ENCODE results near the gene ATF7. TPM values are rescaled to one million over a fixed set of nuclear protein-coding genes. Genes with fewer than 3 reads are reported as not detected.

The ATF7 gene
- total RNA-seq, 2 donors from 2014 or later, result 37.9 to 46.7 TPM

DNA sequence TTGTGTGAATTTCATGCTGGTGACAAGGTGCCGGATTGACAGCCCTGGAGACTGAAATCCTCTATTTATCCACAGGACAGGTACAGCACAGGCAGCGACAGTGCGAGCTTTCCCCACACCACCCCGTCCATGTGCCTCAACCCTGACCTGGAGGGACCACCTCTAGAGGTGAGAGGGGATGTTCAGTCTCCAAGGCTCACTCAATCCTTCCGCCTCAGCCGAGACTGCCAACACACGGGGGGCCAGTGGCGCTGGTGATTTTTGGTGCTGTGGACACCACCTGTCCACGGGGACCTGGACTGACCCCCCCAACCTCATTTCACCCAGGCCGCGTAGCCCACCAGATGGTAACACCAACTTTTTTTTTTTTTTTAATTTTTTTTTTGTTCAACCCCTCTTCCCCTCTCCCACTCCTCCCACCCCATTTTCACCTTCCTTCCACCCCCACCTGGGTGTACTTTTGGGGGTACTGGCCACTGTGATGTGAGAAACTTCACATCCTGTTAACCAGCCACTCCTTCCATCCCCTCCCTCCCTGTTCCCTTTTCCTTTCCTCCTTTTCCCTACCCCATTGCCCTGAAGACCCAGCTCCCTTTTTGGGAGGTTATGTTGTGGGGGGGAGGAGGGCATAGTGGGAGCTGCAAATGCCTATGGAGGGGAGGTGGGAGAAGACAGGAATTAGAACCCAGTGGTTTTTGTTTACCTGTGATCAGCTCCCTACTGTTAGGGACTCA is 161.3 kb downstream of the ATF7 start:
- Histone ChIP-seq H3K27me3 (replicated peaks; ENCODE audit: insufficient read depth) (no peaks in the 10 kb centered on the region), H3K4me1 (replicated peaks) (peaks cover 3% of the 10 kb centered on the region), H3K36me3 (peaks cover 45 to 61% of the 10 kb centered on the region in 2 donors), H3K4me3 (no peak overlapping the region), H3K27ac (no peak overlapping the region), H3K9me3 (no peaks in the 10 kb centered on the region)
- no peak for DNase-seq (ENCODE audit: low spot score)
- 89% methylated on average over 11 of the region's 11 CpGs for WGBS
- TF ChIP-seq POLR2A (IDR thresholded peaks at IDR 0.05), result no peak
- no peak for TF ChIP-seq CTCF (IDR thresholded peaks at IDR 0.05)
- no peak for TF ChIP-seq POLR2AphosphoS5 (IDR thresholded peaks at IDR 0.05)
- intact Hi-C loops (cut with DNase I), result no loop called here

GRCh38 chr12:53463802-53464560 is 162.2 kb downstream of the ATF7 start:
- H3K4me3 ChIP-seq, result no peak overlapping the region
- no peaks in the 10 kb centered on the region for H3K9me3 ChIP-seq
- WGBS, result 49% methylated on average over 5 of the region's 5 CpGs
- peaks cover 3% of the 10 kb centered on the region for H3K4me1 ChIP-seq (replicated peaks)
- H3K36me3 ChIP-seq, result peaks cover 39 to 62% of the 10 kb centered on the region in 2 donors
- intact Hi-C loops (cut with DNase I), result no loop called here
- TF ChIP-seq POLR2AphosphoS5 (IDR thresholded peaks at IDR 0.05), result no peak
- TF ChIP-seq CTCF (IDR thresholded peaks at IDR 0.05), result no peak
- TF ChIP-seq POLR2A (IDR thresholded peaks at IDR 0.05), result no peak
- H3K27me3 ChIP-seq (replicated peaks; ENCODE audit: insufficient read depth), result no peaks in the 10 kb centered on the region
- no peak for DNase-seq (ENCODE audit: low spot score)
- no peak overlapping the region for H3K27ac ChIP-seq

GRCh38 chr12:53462935-53463334 is 163.2 kb downstream of the ATF7 start:
- intact Hi-C loops (cut with DNase I), result no loop called here

DNA sequence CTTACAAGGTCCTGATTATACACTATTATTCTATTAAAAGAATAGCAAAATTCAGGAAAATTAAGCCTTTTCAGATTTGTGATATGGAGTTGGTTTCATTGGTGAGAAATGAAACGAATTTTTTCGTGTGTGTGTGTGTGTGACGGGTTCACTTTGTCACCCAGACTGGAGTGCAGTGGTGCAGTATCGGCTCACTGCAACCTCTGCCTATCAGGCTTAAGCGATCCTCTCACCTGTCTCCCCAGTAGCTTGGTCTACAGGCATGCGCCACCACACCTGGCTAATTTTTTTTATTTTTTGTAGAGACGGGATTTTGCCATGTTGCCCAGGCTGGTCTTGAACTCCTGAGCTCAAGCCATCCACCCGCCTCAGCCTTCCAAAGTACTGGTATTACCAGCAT is 164.6 kb downstream of the ATF7 start:
- 84% methylated on average over 8 of the region's 8 CpGs for WGBS
- Histone ChIP-seq H3K4me1 (replicated peaks) (peaks cover 3% of the 10 kb centered on the region), H3K27ac (no peak overlapping the region), H3K36me3 (peaks cover 33 to 76% of the 10 kb centered on the region in 2 donors), H3K27me3 (replicated peaks; ENCODE audit: insufficient read depth) (no peaks in the 10 kb centered on the region), H3K9me3 (no peaks in the 10 kb centered on the region), H3K4me3 (no peak overlapping the region)
- TF ChIP-seq POLR2A (IDR thresholded peaks at IDR 0.05), result no peak
- no peak for TF ChIP-seq CTCF (IDR thresholded peaks at IDR 0.05)
- TF ChIP-seq POLR2AphosphoS5 (IDR thresholded peaks at IDR 0.05), result no peak
- DNase-seq (ENCODE audit: low spot score), result no peak
- intact Hi-C loops (cut with DNase I), result no loop called here

More at GRCh38 chr12:53462935-53463334, 163.2 kb downstream of the ATF7 start:
- Histone ChIP-seq H3K36me3 (peaks cover 37 to 69% of the 10 kb centered on the region in 2 donors), H3K27ac (no peak overlapping the region), H3K9me3 (no peaks in the 10 kb centered on the region), H3K4me3 (no peak overlapping the region), H3K27me3 (replicated peaks; ENCODE audit: insufficient read depth) (no peaks in the 10 kb centered on the region), H3K4me1 (replicated peaks) (peaks cover 3% of the 10 kb centered on the region)
- WGBS, result 71% methylated on average over 3 of the region's 3 CpGs
- no peak for TF ChIP-seq POLR2A (IDR thresholded peaks at IDR 0.05)
- no peak for TF ChIP-seq CTCF (IDR thresholded peaks at IDR 0.05)
- DNase-seq (ENCODE audit: low spot score), result no peak
